CD4-positive, alpha-beta memory T cell (primary cell): Measurements from ENCODE around the gene GALNT5. TPM values are rescaled to one million over a fixed set of nuclear protein-coding genes. Genes with fewer than 3 reads are reported as not detected.

Experiments
- CTCF ChIA-PET: fragments of 350-600 bp; sonication (Branson Sonifier 250); formaldehyde crosslinking; loops from one replicate; lab custom pipeline; 2021; ENCODE audit warnings: inconsistent platforms; ENCODE audit not compliant: partially characterized antibody; lab: Charles Lee
- POLR2A ChIA-PET: fragments of 350-600 bp; sonication (Branson Sonifier 250); formaldehyde crosslinking; loops from one replicate; lab custom pipeline; 2021; ENCODE audit not compliant: partially characterized antibody; lab: Charles Lee
- DNase-seq, 5 donors: peaks; one replicate each; pipeline versions ENCODE4 v3.0.0 to v3.0.0-alpha.2; 2020 to 2022; ENCODE audit warnings: mixed read lengths in 1 of 5
- H3K27ac ChIP-seq: one replicate; pipeline ENCODE4 v1.7.0; 2013; ENCODE audit warnings: low read depth, low read length
- H3K27me3 ChIP-seq: 2 replicates; pipeline ENCODE4 v1.7.0; 2013; ENCODE audit warnings: mild to moderate bottlenecking, low read length, moderate library complexity; ENCODE audit not compliant: insufficient read depth
- H3K36me3 ChIP-seq: 2 replicates; pipeline ENCODE4 v1.7.0; 2013; ENCODE audit warnings: mild to moderate bottlenecking, low read length, moderate library complexity; ENCODE audit not compliant: insufficient read depth
- H3K4me1 ChIP-seq: 2 replicates; pipeline ENCODE4 v1.7.0; 2013; ENCODE audit warnings: mild to moderate bottlenecking, low read length, moderate library complexity; ENCODE audit not compliant: insufficient read depth
- H3K4me3 ChIP-seq, 2 donors: one replicate each; pipeline ENCODE4 v1.7.0; 2013; ENCODE audit warnings: low read length in 2 of 2, mild to moderate bottlenecking in 1 of 2
- H3K9me3 ChIP-seq, 2 donors: one replicate each; pipeline ENCODE4 v1.7.0; 2013; ENCODE audit warnings: low read length in 2 of 2, control low read depth in 1 of 2; ENCODE audit not compliant: control insufficient read depth in 1 of 2
- H3K27ac Mint-ChIP-seq, 7 donors: one replicate each; pipeline ENCODE4 v1.8.0; 2020 to 2021; ENCODE audit warnings: mixed read lengths in 7 of 7, mild to moderate bottlenecking in 6 of 7, inconsistent platforms in 3 of 7, moderate library complexity in 3 of 7
- H3K27me3 Mint-ChIP-seq, 2 donors: one replicate each; pipeline ENCODE4 v1.8.0; 2020 to 2021; ENCODE audit warnings: mixed read lengths in 2 of 2
- H3K36me3 Mint-ChIP-seq, 2 donors: one replicate each; pipeline ENCODE4 v1.8.0; 2020 to 2021; ENCODE audit warnings: mixed read lengths in 2 of 2, inconsistent platforms in 1 of 2, mild to moderate bottlenecking in 1 of 2
- H3K4me1 Mint-ChIP-seq, 4 donors: one replicate each; pipeline ENCODE4 v1.8.0; 2020 to 2021; ENCODE audit warnings: mixed read lengths in 4 of 4, mild to moderate bottlenecking in 1 of 4
- H3K4me3 Mint-ChIP-seq, 8 donors: one replicate each; pipeline ENCODE4 v1.8.0; 2020 to 2021; ENCODE audit warnings: mixed read lengths in 8 of 8, mild to moderate bottlenecking in 7 of 8, moderate library complexity in 6 of 8, inconsistent platforms in 3 of 8
- H3K9me3 Mint-ChIP-seq, 8 donors: one replicate each; pipeline ENCODE4 v1.8.0; 2020 to 2021; ENCODE audit warnings: mixed read lengths in 8 of 8, mild to moderate bottlenecking in 5 of 8, inconsistent platforms in 3 of 8, moderate library complexity in 1 of 8
- intact Hi-C: fragments of 100-400 bp; cut with micrococcal nuclease; formaldehyde crosslinking; loops from one replicate; pipeline ENCODE4 v1.15.1; 2023
- polyA plus RNA-seq, 2 donors: library from polyadenylated mRNA; unstranded; fragments of 300-500 nt; fragmentation: Illumina TruSeq; gene quantifications; one replicate each; pipeline ENCODE4 v1.2.3, GENCODE V29; 2021
- total RNA-seq, 2 experiments: library from RNA; stranded (reverse); gene quantifications; one replicate each; pipeline ENCODE4 v1.2.3, GENCODE V29; 2021

The GALNT5 gene
- total and polyA plus RNA-seq, 4 experiments from 2014 or later = not detected

GRCh38 chr2:157315901-157316300 lies 58.4 kb downstream of the GALNT5 start:
- no peaks in the 10 kb centered on the region for H3K4me1 Mint-ChIP-seq
- no peak for DNase-seq
- no peak overlapping the region for H3K4me3 Mint-ChIP-seq
- peaks cover 0 to 14% of the 10 kb centered on the region in 2 donors for H3K36me3 Mint-ChIP-seq
- H3K27me3 Mint-ChIP-seq = peaks cover 0 to 2% of the 10 kb centered on the region in 2 donors
- no peaks in the 10 kb centered on the region for H3K36me3 ChIP-seq
- H3K9me3 ChIP-seq = no peaks in the 10 kb centered on the region
- no peaks in the 10 kb centered on the region for H3K4me1 ChIP-seq
- CTCF ChIA-PET = interaction anchor here (1.4 to 3.6 kb wide), 5 partner anchors 12 to 176 kb away, joined by 3 to 28 read pairs (median 8); no protein-coding TSS in a partner anchor
- H3K27ac Mint-ChIP-seq = no peak overlapping the region
- no peak overlapping the region for H3K27ac ChIP-seq
- no peaks in the 10 kb centered on the region for H3K9me3 Mint-ChIP-seq
- POLR2A ChIA-PET = no interaction called here
- no peak overlapping the region for H3K4me3 ChIP-seq
- H3K27me3 ChIP-seq = no peaks in the 10 kb centered on the region
- intact Hi-C loops = no loop called here

DNA sequence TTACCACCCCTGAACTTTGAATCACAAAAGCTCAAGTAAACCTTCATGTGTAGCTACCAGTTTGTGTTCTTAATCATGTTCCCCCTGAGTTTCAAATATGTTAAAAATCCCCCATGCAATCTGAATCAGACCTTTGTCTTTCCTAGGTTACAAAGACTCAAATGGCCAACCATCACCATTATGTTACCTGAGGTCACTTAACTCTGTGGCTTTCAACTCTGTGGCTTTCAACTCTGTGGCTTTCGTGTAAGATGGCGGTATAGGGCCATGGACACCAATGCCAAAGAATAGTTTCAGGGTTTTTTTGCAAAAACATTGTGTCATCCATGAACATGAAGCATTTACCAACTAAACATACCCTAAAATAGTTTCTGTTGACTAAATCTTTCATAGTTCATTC lies 61.4 kb downstream of the GALNT5 start:
- Histone ChIP-seq H3K36me3 (no peaks in the 10 kb centered on the region), H3K27me3 (no peaks in the 10 kb centered on the region), H3K4me1 (no peaks in the 10 kb centered on the region), H3K27ac (no peak overlapping the region), H3K4me3 (no peak overlapping the region), H3K9me3 (no peaks in the 10 kb centered on the region)
- ChIA-PET POLR2A (no interaction called here), CTCF (interaction anchor here (0.8 to 12.1 kb wide), 3 partner anchors 9 to 137 kb away, joined by 3 to 157 read pairs (median 28); no protein-coding TSS in a partner anchor)
- peaks cover 13 to 34% of the 10 kb centered on the region in 2 donors for H3K36me3 Mint-ChIP-seq
- no peaks in the 10 kb centered on the region for H3K4me1 Mint-ChIP-seq
- no peak overlapping the region for H3K27ac Mint-ChIP-seq
- no peak overlapping the region for H3K4me3 Mint-ChIP-seq
- H3K9me3 Mint-ChIP-seq = no peaks in the 10 kb centered on the region
- DNase-seq = no peak
- no peaks in the 10 kb centered on the region for H3K27me3 Mint-ChIP-seq
- intact Hi-C loops = no loop called here

DNA sequence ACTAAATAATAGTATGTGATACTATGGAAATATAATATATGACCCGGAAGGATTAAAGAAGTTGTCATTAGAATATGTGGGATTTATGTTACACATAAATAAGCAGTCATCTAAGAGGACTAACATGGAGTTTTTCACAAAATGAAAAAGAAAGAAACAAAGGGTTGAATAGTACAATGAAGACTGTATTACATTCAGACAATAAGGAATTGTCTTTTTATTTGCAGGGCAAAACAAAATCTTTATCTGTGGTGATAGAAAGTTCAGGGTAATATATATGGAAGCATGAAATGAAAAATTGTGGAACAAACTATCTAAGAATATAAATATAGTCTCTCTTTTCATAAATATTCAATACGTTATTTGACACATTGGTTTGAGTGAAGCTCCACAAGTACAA lies 62.3 kb downstream of the GALNT5 start:
- intact Hi-C loops = no loop called here
- no peaks in the 10 kb centered on the region for H3K4me1 ChIP-seq
- ChIA-PET CTCF (interaction anchor here (3.6 to 12.1 kb wide), 2 partner anchors 8 to 18 kb away, joined by 28 to 157 read pairs; no protein-coding TSS in a partner anchor), POLR2A (no interaction called here)
- H3K9me3 ChIP-seq = no peaks in the 10 kb centered on the region
- H3K9me3 Mint-ChIP-seq = no peaks in the 10 kb centered on the region
- peaks cover 13 to 34% of the 10 kb centered on the region in 2 donors for H3K36me3 Mint-ChIP-seq
- H3K27me3 ChIP-seq = no peaks in the 10 kb centered on the region
- no peak overlapping the region for H3K27ac ChIP-seq
- H3K36me3 ChIP-seq = no peaks in the 10 kb centered on the region
- H3K27me3 Mint-ChIP-seq = no peaks in the 10 kb centered on the region
- H3K4me1 Mint-ChIP-seq = no peaks in the 10 kb centered on the region
- H3K4me3 Mint-ChIP-seq = no peak overlapping the region
- no peak overlapping the region for H3K27ac Mint-ChIP-seq
- DNase-seq = no peak
- H3K4me3 ChIP-seq = no peak overlapping the region

DNA sequence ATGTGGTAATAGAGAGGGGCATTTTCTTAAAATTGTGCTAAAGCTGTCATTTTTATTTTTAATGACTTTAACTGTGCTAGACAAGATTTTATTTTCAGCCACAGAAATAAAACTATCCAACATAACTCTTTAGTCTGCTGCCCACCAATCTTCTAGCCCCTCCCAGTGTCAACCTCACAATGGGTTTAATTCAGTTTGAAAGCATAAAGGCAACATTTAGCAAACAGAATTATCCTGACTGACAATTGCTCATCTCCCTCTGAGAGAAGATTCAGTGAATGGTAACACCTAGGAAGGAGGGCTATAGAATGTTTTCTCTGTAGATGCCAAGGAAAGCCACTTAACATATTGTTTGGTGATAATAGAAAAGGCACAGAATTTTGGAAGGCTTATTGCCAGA lies 62.9 kb downstream of the GALNT5 start:
- intact Hi-C loops = no loop called here
- CTCF ChIA-PET = interaction anchor here (12.1 kb wide), 1 partner anchor 17 kb away, joined by 157 read pairs; no protein-coding TSS in a partner anchor

GRCh38 chr2:157321466-157321865 lies 64.0 kb downstream of the GALNT5 start:
- Histone ChIP-seq H3K4me3 (no peak overlapping the region), H3K27me3 (no peaks in the 10 kb centered on the region), H3K27ac (no peak overlapping the region), H3K4me1 (no peaks in the 10 kb centered on the region), H3K36me3 (no peaks in the 10 kb centered on the region), H3K9me3 (no peaks in the 10 kb centered on the region)
- DNase-seq = no peak
- Mint-ChIP-seq H3K36me3 (peaks cover 16 to 34% of the 10 kb centered on the region in 2 donors), H3K4me1 (no peaks in the 10 kb centered on the region), H3K4me3 (no peak overlapping the region), H3K27me3 (no peaks in the 10 kb centered on the region), H3K9me3 (no peaks in the 10 kb centered on the region), H3K27ac (no peak overlapping the region)
- POLR2A ChIA-PET = no interaction called here
- intact Hi-C loops = no loop called here
- CTCF ChIA-PET = interaction anchor here (1.4 to 12.1 kb wide), 2 partner anchors 16 to 19 kb away, joined by 3 to 157 read pairs; no protein-coding TSS in a partner anchor

More for the DNA sequence above, 62.9 kb downstream of the GALNT5 start:
- H3K27me3 Mint-ChIP-seq = no peaks in the 10 kb centered on the region
- H3K27ac Mint-ChIP-seq = peak overlapping the region in 1 of 7 donors; percentile 25
- H3K9me3 Mint-ChIP-seq = no peaks in the 10 kb centered on the region
- Histone ChIP-seq H3K4me1 (no peaks in the 10 kb centered on the region), H3K4me3 (no peak overlapping the region), H3K9me3 (no peaks in the 10 kb centered on the region), H3K27ac (no peak overlapping the region), H3K36me3 (no peaks in the 10 kb centered on the region), H3K27me3 (no peaks in the 10 kb centered on the region)
- no peaks in the 10 kb centered on the region for H3K4me1 Mint-ChIP-seq
- peaks cover 14 to 34% of the 10 kb centered on the region in 2 donors for H3K36me3 Mint-ChIP-seq
- DNase-seq = no peak
- H3K4me3 Mint-ChIP-seq = no peak overlapping the region
- POLR2A ChIA-PET = no interaction called here

GRCh38 chr2:157322432-157322831 lies 64.9 kb downstream of the GALNT5 start:
- Histone ChIP-seq H3K27ac (no peak overlapping the region), H3K27me3 (no peaks in the 10 kb centered on the region), H3K4me3 (no peak overlapping the region), H3K9me3 (no peaks in the 10 kb centered on the region), H3K4me1 (peaks cover 4% of the 10 kb centered on the region), H3K36me3 (no peaks in the 10 kb centered on the region)
- Mint-ChIP-seq H3K27ac (no peak overlapping the region), H3K27me3 (no peaks in the 10 kb centered on the region), H3K9me3 (no peaks in the 10 kb centered on the region), H3K36me3 (peaks cover 16 to 34% of the 10 kb centered on the region in 2 donors), H3K4me1 (peaks cover 3 to 4% (median 3%) of the 10 kb centered on the region in 4 donors), H3K4me3 (no peak overlapping the region)
- POLR2A ChIA-PET = interaction anchor here (0.6 to 0.9 kb wide), 2 partner anchors 10 to 120 kb away, joined by 3 to 5 read pairs; no protein-coding TSS in a partner anchor
- intact Hi-C loops = no loop called here
- CTCF ChIA-PET = interaction anchor here (0.9 to 16.8 kb wide), 3 partner anchors 15 to 184 kb away, joined by 3 to 392 read pairs (median 157); no protein-coding TSS in a partner anchor
- no peak for DNase-seq

GRCh38 chr2:157324331-157324843 lies 66.9 kb downstream of the GALNT5 start:
- CTCF ChIA-PET = interaction anchor here (0.5 to 16.8 kb wide), 7 partner anchors 9 to 168 kb away, joined by 3 to 392 read pairs (median 136); partner anchors contain the start of gene CYTIP
- Histone ChIP-seq H3K27ac (no peak overlapping the region), H3K9me3 (no peaks in the 10 kb centered on the region), H3K4me3 (no peak overlapping the region), H3K4me1 (peaks cover 14% of the 10 kb centered on the region), H3K36me3 (no peaks in the 10 kb centered on the region), H3K27me3 (no peaks in the 10 kb centered on the region)
- Mint-ChIP-seq H3K9me3 (peaks cover 0 to 2% (median 0%) of the 10 kb centered on the region in 8 donors), H3K4me1 (peaks cover 12 to 18% (median 16%) of the 10 kb centered on the region in 4 donors), H3K27me3 (no peaks in the 10 kb centered on the region), H3K36me3 (peaks cover 16 to 28% of the 10 kb centered on the region in 2 donors), H3K27ac (no peak overlapping the region), H3K4me3 (no peak overlapping the region)
- intact Hi-C loops = no loop called here
- POLR2A ChIA-PET = interaction anchor here (13.8 kb wide), 1 partner anchor 111 kb away, joined by 375 read pairs; the partner anchor contains the start of gene CYTIP
- no peak for DNase-seq
